Measurements from ENCODE around the gene RYR3.

RYR3 gene

GRCh38 chr15:33773969-33774368 is 463.2 kb downstream of the RYR3 start:
- no peak overlapping the region for H3K4me3 ChIP-seq (ENCODE audit: low read depth, low read length)
- TF ChIP-seq, protein P1, sequence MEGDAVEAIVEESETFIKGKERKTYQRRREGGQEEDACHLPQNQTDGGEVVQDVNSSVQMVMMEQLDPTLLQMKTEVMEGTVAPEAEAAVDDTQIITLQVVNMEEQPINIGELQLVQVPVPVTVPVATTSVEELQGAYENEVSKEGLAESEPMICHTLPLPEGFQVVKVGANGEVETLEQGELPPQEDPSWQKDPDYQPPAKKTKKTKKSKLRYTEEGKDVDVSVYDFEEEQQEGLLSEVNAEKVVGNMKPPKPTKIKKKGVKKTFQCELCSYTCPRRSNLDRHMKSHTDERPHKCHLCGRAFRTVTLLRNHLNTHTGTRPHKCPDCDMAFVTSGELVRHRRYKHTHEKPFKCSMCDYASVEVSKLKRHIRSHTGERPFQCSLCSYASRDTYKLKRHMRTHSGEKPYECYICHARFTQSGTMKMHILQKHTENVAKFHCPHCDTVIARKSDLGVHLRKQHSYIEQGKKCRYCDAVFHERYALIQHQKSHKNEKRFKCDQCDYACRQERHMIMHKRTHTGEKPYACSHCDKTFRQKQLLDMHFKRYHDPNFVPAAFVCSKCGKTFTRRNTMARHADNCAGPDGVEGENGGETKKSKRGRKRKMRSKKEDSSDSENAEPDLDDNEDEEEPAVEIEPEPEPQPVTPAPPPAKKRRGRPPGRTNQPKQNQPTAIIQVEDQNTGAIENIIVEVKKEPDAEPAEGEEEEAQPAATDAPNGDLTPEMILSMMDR (IDR thresholded peaks at IDR 0.05; ENCODE audit: borderline replicate concordance, insufficient read depth, low read depth, low read length): no peak

- TF ChIP-seq, protein P1 (IDR thresholded peaks at IDR 0.05; ENCODE audit: borderline replicate concordance, insufficient read depth, low read depth, low read length): no peak
- no peak overlapping the region for H3K4me3 ChIP-seq (ENCODE audit: low read depth, low read length)
Measured at GRCh38 chr15:33778852-33779251, 468.1 kb downstream of the RYR3 start.

GRCh38 chr15:33780011-33780768 is 469.4 kb downstream of the RYR3 start:
- TF ChIP-seq, protein P1 (IDR thresholded peaks at IDR 0.05; ENCODE audit: borderline replicate concordance, insufficient read depth, low read depth, low read length): no peak
- H3K4me3 ChIP-seq (ENCODE audit: low read depth, low read length): no peak overlapping the region

DNA sequence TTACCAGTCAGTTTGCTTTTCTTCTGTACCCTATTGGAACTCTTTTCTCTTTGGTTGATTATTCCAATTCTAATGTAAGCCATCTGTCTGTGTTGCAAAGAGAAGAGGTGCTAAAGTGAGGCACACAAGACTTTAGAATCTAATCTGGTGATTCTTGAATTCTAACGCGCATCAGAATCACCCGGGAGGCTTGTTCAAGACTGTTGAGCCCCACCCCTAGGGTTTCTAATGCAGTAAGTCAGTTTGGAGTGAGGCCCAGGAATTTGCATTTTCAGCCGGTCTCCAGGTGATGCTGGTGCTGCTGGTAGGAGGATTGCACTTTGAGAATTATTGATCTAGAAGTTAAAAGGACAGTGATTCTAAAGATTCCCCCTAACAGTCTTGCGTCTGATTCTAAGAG is 472.2 kb downstream of the RYR3 start:
- TF ChIP-seq, protein P1 (IDR thresholded peaks at IDR 0.05; ENCODE audit: borderline replicate concordance, insufficient read depth, low read depth, low read length): no peak
- H3K4me3 ChIP-seq (ENCODE audit: low read depth, low read length): no peak overlapping the region

- H3K4me3 ChIP-seq (ENCODE audit: low read depth, low read length): no peak overlapping the region
- TF ChIP-seq, protein P1 (IDR thresholded peaks at IDR 0.05; ENCODE audit: borderline replicate concordance, insufficient read depth, low read depth, low read length): no peak
Measured at GRCh38 chr15:33785366-33785765, 474.6 kb downstream of the RYR3 start.

DNA sequence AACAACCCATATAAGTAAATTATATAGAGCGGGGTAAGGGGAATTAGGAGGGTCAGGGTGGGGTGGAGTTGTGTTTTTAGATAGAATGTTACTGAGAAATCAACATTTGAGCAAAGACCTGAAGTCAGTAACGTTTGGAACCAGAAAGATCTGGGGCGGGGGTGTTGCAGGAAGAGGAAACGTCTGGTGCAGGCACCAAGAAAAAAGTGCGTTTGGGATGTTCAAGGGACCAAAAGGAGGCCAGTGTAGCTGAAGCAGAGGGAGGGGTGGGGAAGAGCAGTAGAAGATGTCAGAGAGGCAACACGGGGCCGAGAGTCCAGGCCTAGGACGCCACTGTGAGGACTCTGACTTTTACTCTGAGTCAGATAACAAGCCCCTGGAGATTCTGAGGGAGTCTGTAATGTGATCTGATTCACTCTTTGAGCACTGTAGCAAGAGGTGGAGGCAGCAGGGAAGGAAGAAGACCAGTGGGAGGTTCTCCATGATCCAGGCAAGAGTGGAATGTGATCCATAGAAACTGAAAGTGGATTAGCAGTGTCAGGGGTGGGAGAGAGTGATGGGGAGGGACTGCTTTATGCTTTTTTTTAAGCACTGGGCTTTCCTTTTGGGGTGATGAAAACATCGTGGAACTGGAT is 478.3 kb downstream of the RYR3 start:
- TF ChIP-seq, protein P1 (IDR thresholded peaks at IDR 0.05; ENCODE audit: borderline replicate concordance, insufficient read depth, low read depth, low read length): no peak
- H3K4me3 ChIP-seq (ENCODE audit: low read depth, low read length): no peak overlapping the region

DNA sequence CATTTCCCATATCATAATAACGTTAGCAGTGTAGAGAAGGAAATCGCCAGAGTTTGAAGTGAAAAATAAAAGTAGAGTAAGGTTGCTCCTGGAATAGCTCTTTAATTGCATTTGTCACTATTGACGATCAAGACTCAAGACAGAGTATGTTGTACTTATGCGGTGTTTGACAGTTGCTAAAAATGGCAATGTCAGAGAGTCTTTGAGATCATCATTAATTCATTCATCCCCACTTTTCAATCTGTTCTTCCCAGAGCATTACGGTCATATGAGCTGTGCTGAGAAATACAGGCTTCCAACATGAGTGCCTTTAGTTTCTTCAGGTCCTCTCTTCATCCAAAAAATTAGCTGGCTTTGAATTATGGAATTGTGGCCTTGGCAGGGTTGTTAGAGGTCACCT is 483.7 kb downstream of the RYR3 start:
- TF ChIP-seq, protein P1 (IDR thresholded peaks at IDR 0.05; ENCODE audit: borderline replicate concordance, insufficient read depth, low read depth, low read length): no peak
- no peak overlapping the region for H3K4me3 ChIP-seq (ENCODE audit: low read depth, low read length)
